Left lung (tissue), 10 donors: ENCODE measurements around the gene FNDC3A. TPM values are rescaled to one million over a fixed set of nuclear protein-coding genes. Genes with fewer than 3 reads are reported as not detected.

Source experiments
- ATAC-seq: fragments of 200-7000 bp; cut with Tn5 transposase; one replicate; pipeline ENCODE4 v1.9.1; 2020; ENCODE audit warnings: moderate library complexity
- DNase-seq, 4 donors: peaks; one replicate each; pipeline ENCODE4 v3.0.0-alpha.2; 2013 to 2020
- H3K27ac ChIP-seq, 2 donors: fragments of 200-600 bp; sonication (generic) in 1 of 2; one replicate each; pipeline versions ENCODE4 v1.5.0 to v1.8.0; 2020 to 2021
- H3K27me3 ChIP-seq, 2 donors: fragments of 200-600 bp; sonication (generic) in 1 of 2; one replicate each; pipeline versions ENCODE4 v1.5.0 to v1.8.0; 2020 to 2021
- H3K36me3 ChIP-seq, 2 donors: fragments of 200-600 bp; sonication (generic) in 1 of 2; one replicate each; pipeline versions ENCODE4 v1.5.0 to v1.8.0; 2020 to 2021
- H3K4me1 ChIP-seq, 2 donors: fragments of 200-600 bp; one replicate each; pipeline ENCODE4 v1.8.0; 2021
- H3K4me3 ChIP-seq, 2 donors: fragments of 200-600 bp; sonication (generic) in 1 of 2; one replicate each; pipeline versions ENCODE4 v1.5.0 to v1.8.0; 2020 to 2021; ENCODE audit warnings: mild to moderate bottlenecking in 1 of 2
- H3K9me3 ChIP-seq, 2 donors: fragments of 200-600 bp; sonication (generic) in 1 of 2; one replicate each; pipeline versions ENCODE4 v1.5.0 to v1.8.0; 2020 to 2021
- intact Hi-C, 2 donors: fragments of 100-400 bp; cut with DNase I; formaldehyde crosslinking; loops; one replicate each; pipeline versions ENCODE4 v1.11.2 to v1.14.2; 2022
- polyA plus RNA-seq, 6 donors: library from polyadenylated mRNA; unstranded; fragments of 120-200 nt; gene quantifications; one replicate each; pipeline ENCODE4 v1.2.1, GENCODE V29; 2013; ENCODE audit not compliant: insufficient read length in 6 of 6
- total RNA-seq, 2 donors: library from RNA; stranded (reverse); fragmentation: NEBNext Ultra II Directional; extraction: Animal tissue kit (Norgen Biotek cat#: 25700); gene quantifications; one replicate each; pipeline ENCODE4 v1.2.1, GENCODE V29; 2021
- TF ChIP-seq, protein P1 (sequence below), 2 donors: fragments of 200-600 bp; sonication (generic) in 1 of 2; IDR thresholded peaks; one replicate each; pipeline versions ENCODE4 v1.5.0 to v1.8.0; 2021; ENCODE audit warnings: antibody characterized with exemption in 2 of 2
- donor health status: DM: no; HTN: yes; CAD: no.
- donor health status: DM: no; HTN: no; CAD: no.

FNDC3A gene
- total and polyA plus RNA-seq, 8 donors = 55.5 to 80.5 (median 69.8) TPM

DNA sequence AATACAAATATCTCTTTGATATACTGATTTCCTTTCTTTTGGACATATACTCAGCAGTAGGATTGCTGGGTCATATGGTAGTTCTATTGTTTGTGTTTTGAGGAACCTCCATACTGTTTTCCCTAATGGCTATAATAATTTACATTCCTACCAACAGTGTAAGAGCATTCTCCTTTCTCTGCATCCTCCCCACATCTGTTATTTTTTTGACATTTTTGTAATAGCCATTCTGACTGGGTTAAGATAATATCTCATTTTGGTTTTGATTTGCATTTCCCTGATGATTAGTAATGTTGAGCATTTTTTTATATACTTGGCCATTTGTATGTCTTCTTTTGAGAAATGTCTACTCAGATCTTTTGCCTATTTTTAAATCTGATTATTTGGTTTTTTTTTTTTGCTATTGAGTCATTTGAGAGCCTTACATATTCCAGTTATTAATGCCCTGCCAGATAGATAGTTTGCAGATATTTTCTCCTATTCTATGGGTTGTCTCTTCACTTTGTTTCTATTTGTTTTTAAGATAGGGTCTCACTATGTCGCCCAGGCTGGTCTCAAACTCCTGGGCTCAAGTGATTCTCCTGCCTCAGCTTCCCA, 95.7 kb downstream of the FNDC3A start:
- H3K4me3 ChIP-seq = no peak overlapping the region
- TF ChIP-seq, protein P1, sequence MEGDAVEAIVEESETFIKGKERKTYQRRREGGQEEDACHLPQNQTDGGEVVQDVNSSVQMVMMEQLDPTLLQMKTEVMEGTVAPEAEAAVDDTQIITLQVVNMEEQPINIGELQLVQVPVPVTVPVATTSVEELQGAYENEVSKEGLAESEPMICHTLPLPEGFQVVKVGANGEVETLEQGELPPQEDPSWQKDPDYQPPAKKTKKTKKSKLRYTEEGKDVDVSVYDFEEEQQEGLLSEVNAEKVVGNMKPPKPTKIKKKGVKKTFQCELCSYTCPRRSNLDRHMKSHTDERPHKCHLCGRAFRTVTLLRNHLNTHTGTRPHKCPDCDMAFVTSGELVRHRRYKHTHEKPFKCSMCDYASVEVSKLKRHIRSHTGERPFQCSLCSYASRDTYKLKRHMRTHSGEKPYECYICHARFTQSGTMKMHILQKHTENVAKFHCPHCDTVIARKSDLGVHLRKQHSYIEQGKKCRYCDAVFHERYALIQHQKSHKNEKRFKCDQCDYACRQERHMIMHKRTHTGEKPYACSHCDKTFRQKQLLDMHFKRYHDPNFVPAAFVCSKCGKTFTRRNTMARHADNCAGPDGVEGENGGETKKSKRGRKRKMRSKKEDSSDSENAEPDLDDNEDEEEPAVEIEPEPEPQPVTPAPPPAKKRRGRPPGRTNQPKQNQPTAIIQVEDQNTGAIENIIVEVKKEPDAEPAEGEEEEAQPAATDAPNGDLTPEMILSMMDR (IDR thresholded peaks at IDR 0.05) = no peak
- no peak for ATAC-seq
- no peaks in the 10 kb centered on the region for H3K4me1 ChIP-seq
- no peak overlapping the region for H3K27ac ChIP-seq
- no peak for DNase-seq
- no peaks in the 10 kb centered on the region for H3K27me3 ChIP-seq
- intact Hi-C loops = no loop called here
- no peaks in the 10 kb centered on the region for H3K9me3 ChIP-seq
- H3K36me3 ChIP-seq = peaks cover 0 to 11% of the 10 kb centered on the region in 2 donors

GRCh38 chr13:49082653-49083536, 107.2 kb downstream of the FNDC3A start:
- H3K9me3 ChIP-seq = no peaks in the 10 kb centered on the region
- H3K27ac ChIP-seq = no peak overlapping the region
- no peak overlapping the region for H3K4me3 ChIP-seq
- H3K27me3 ChIP-seq = no peaks in the 10 kb centered on the region
- intact Hi-C loops = no loop called here
- TF ChIP-seq, protein P1 (IDR thresholded peaks at IDR 0.05) = no peak
- peaks cover 0 to 14% of the 10 kb centered on the region in 2 donors for H3K4me1 ChIP-seq
- H3K36me3 ChIP-seq = no peaks in the 10 kb centered on the region
- ATAC-seq = no peak
- no peak for DNase-seq

GRCh38 chr13:49084961-49085360, 109.2 kb downstream of the FNDC3A start:
- Histone ChIP-seq H3K27me3 (no peaks in the 10 kb centered on the region), H3K27ac (no peak overlapping the region), H3K4me1 (peaks cover 0 to 14% of the 10 kb centered on the region in 2 donors), H3K4me3 (no peak overlapping the region), H3K36me3 (peaks cover 0 to 2% of the 10 kb centered on the region in 2 donors), H3K9me3 (no peaks in the 10 kb centered on the region)
- intact Hi-C loops = no loop called here
- TF ChIP-seq, protein P1 (IDR thresholded peaks at IDR 0.05) = no peak
- ATAC-seq (no peak), DNase-seq (no peak)

GRCh38 chr13:49086722-49087121, 111.0 kb downstream of the FNDC3A start:
- TF ChIP-seq, protein P1 (IDR thresholded peaks at IDR 0.05) = no peak
- intact Hi-C loops = no loop called here
- Histone ChIP-seq H3K4me3 (no peak overlapping the region), H3K27ac (no peak overlapping the region), H3K4me1 (peaks cover 0 to 14% of the 10 kb centered on the region in 2 donors), H3K9me3 (no peaks in the 10 kb centered on the region), H3K36me3 (peaks cover 0 to 3% of the 10 kb centered on the region in 2 donors), H3K27me3 (no peaks in the 10 kb centered on the region)
- DNase-seq (no peak), ATAC-seq (peak; percentile 30)

GRCh38 chr13:49093376-49093775, 117.7 kb downstream of the FNDC3A start:
- H3K9me3 ChIP-seq = no peaks in the 10 kb centered on the region
- H3K4me1 ChIP-seq = peaks cover 7 to 16% of the 10 kb centered on the region in 2 donors
- TF ChIP-seq, protein P1 (IDR thresholded peaks at IDR 0.05) = no peak
- ATAC-seq (no peak), DNase-seq (no peak)
- no peaks in the 10 kb centered on the region for H3K27me3 ChIP-seq
- intact Hi-C loops = no loop called here
- H3K27ac ChIP-seq = no peak overlapping the region
- H3K4me3 ChIP-seq = no peak overlapping the region
- peaks cover 0 to 3% of the 10 kb centered on the region in 2 donors for H3K36me3 ChIP-seq
